Measurements from ENCODE around the gene FLOT1. TPM values are rescaled to one million over a fixed set of nuclear protein-coding genes. Genes with fewer than 3 reads are reported as not detected.

Gene FLOT1
- total RNA-seq, result 100 to 1,000 TPM in 1 of 5 experiments, 10 to 100 TPM in 4; 59.4 to 204 (median 81.3) TPM
- polyA plus RNA-seq, result 100 to 1,000 TPM; 107 to 132 TPM
- 60.6 reads per million, percentile 75 among the genes with 10 or more reads in this experiment for total RNA-seq

- intact Hi-C loops (cut with micrococcal nuclease), result loop anchor here (1.0 to 10.0 kb wide), 8 partner anchors 27 to 418 kb away; partner anchors contain the start of genes MRPS18B (in 1 of the 2), PPP1R10 (in 1 of the 2) and TRIM39 (in 1 of the 2)
- DNase-seq, result peak in 7 of 9 donors; percentile 47 to 98 (median 56)
- Histone ChIP-seq H3K9me3 (ENCODE audit: control insufficient read depth in 2 of 3, low read length in 3 of 3) (no peaks in the 10 kb centered on the region), H3K4me1 (ENCODE audit: control insufficient read depth in 2 of 2, insufficient read depth in 2 of 2, low read length in 2 of 2) (peaks cover 28 to 35% of the 10 kb centered on the region in 2 donors), H3K27ac (ENCODE audit: low read depth, low read length) (peak within 1 kb of the TSS; percentile 83), H3K4me3 (ENCODE audit: low read length) (peak within 1 kb of the TSS; percentile 85), H3K36me3 (ENCODE audit: control insufficient read depth in 2 of 3, insufficient read depth in 3 of 3, low read length in 3 of 3) (peaks cover 0 to 11% (median 7%) of the 10 kb centered on the region in 3 experiments), H3K27me3 (ENCODE audit: control insufficient read depth in 2 of 2, insufficient read depth in 2 of 2, low read length in 2 of 2) (no peaks in the 10 kb centered on the region)
- Mint-ChIP-seq H3K9me3 (peaks cover 0 to 1% (median 0%) of the 10 kb centered on the region in 11 donors), H3K27me3 (no peaks in the 10 kb centered on the region), H3K4me1 (peaks cover 48 to 74% (median 61%) of the 10 kb centered on the region in 7 donors), H3K27ac (peak within 1 kb of the TSS; percentile 84 to 98 (median 93)), H3K36me3 (peaks cover 7 to 56% (median 8%) of the 10 kb centered on the region in 5 donors), H3K4me3 (peak within 1 kb of the TSS; percentile 84 to 100 (median 93))
- POLR2A ChIA-PET, result interaction anchor here (0.7 to 2.1 kb wide), 15 partner anchors 10 to 402 kb away, joined by 3 to 15 read pairs (median 4); no protein-coding TSS in a partner anchor
- peak; percentile 84 for ATAC-seq
- CTCF ChIA-PET, result interaction anchor here (0.6 to 1.2 kb wide), 5 partner anchors 12 to 197 kb away, joined by 3 to 4 read pairs (median 3); no protein-coding TSS in a partner anchor
Measured at GRCh38 chr6:30742316-30743098, at the start of gene FLOT1. TSS of gene FLOT1 (minus strand) at chr6:30742687. CDS start at chr6:30742189, 498 bp downstream.

- no peaks in the 10 kb centered on the region for H3K9me3 ChIP-seq (ENCODE audit: control insufficient read depth in 2 of 3, low read length in 3 of 3)
Measured at GRCh38 chr6:30790724-30791383, 48.4 kb upstream of the FLOT1 start.

DNA sequence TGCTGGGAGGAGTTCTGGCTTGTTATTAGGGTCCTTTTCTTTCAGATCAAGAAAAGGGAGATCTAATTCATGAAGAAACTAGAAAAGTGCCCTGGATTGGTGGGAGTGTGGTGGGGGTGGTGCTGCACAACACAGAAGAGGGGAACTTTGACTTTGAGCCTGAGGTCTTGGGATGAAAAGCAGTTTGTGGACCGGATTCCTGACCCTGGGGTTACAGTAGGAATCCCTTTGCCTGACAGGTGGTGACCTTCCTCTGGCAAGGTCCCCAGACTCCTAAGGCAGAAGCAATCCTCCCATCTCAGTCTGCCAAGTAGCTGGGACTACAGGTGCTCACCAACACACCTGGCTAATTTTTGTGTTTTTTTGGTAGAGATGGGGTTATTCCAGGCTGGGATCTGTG, 47.1 kb upstream of the FLOT1 start:
- no peak for DNase-seq
- H3K4me1 ChIP-seq (ENCODE audit: control insufficient read depth in 2 of 2, insufficient read depth in 2 of 2, low read length in 2 of 2), result peaks cover 19 to 35% of the 10 kb centered on the region in 2 donors
- no peaks in the 10 kb centered on the region for H3K36me3 ChIP-seq (ENCODE audit: control insufficient read depth in 2 of 3, insufficient read depth in 3 of 3, low read length in 3 of 3)
- POLR2A ChIA-PET, result interaction anchor here (0.9 to 2.1 kb wide), 4 partner anchors 9 to 752 kb away, joined by 3 to 7 read pairs (median 6); partner anchors contain the start of gene DDX39B
- no peak for ATAC-seq
- Mint-ChIP-seq H3K4me3 (peak overlapping the region in 2 of 10 donors; percentile 23 to 65), H3K9me3 (no peaks in the 10 kb centered on the region), H3K27me3 (no peaks in the 10 kb centered on the region), H3K27ac (peak overlapping the region in 5 of 9 donors; percentile 8 to 73 (median 48)), H3K4me1 (peaks cover 33 to 79% (median 66%) of the 10 kb centered on the region in 7 donors), H3K36me3 (peaks cover 0 to 2% (median 0%) of the 10 kb centered on the region in 5 donors)
- intact Hi-C loops (cut with micrococcal nuclease), result loop anchor here in 1 of 2 donors (2.0 kb wide), 1 partner anchor 25 kb away; no protein-coding TSS in a partner anchor
- H3K4me3 ChIP-seq (ENCODE audit: low read length), result no peak overlapping the region
- no peaks in the 10 kb centered on the region for H3K9me3 ChIP-seq (ENCODE audit: control insufficient read depth in 2 of 3, low read length in 3 of 3)
- H3K27ac ChIP-seq (ENCODE audit: low read depth, low read length), result no peak overlapping the region
- CTCF ChIA-PET, result interaction anchor here (1.0 to 1.1 kb wide), 2 partner anchors 31 to 67 kb away, joined by 3 read pairs; no protein-coding TSS in a partner anchor
- no peaks in the 10 kb centered on the region for H3K27me3 ChIP-seq (ENCODE audit: control insufficient read depth in 2 of 2, insufficient read depth in 2 of 2, low read length in 2 of 2)

More at GRCh38 chr6:30790724-30791383, 48.4 kb upstream of the FLOT1 start:
- Mint-ChIP-seq H3K4me1 (peaks cover 36 to 86% (median 71%) of the 10 kb centered on the region in 7 donors), H3K36me3 (peaks cover 0 to 10% (median 0%) of the 10 kb centered on the region in 5 donors), H3K4me3 (peak overlapping the region in 4 of 10 donors; percentile 5 to 47 (median 21)), H3K27me3 (no peaks in the 10 kb centered on the region), H3K9me3 (peaks cover 0 to 3% (median 0%) of the 10 kb centered on the region in 11 donors), H3K27ac (peak overlapping the region in 8 of 9 donors; percentile 52 to 91 (median 67))
- CTCF ChIA-PET, result interaction anchor here (0.6 to 1.4 kb wide), 3 partner anchors 46 to 300 kb away, joined by 3 to 4 read pairs (median 4); partner anchors contain the start of gene IER3
- Histone ChIP-seq H3K27ac (ENCODE audit: low read depth, low read length) (no peak overlapping the region), H3K36me3 (ENCODE audit: control insufficient read depth in 2 of 3, insufficient read depth in 3 of 3, low read length in 3 of 3) (no peaks in the 10 kb centered on the region), H3K4me1 (ENCODE audit: control insufficient read depth in 2 of 2, insufficient read depth in 2 of 2, low read length in 2 of 2) (peaks cover 20 to 37% of the 10 kb centered on the region in 2 donors), H3K4me3 (ENCODE audit: low read length) (no peak overlapping the region), H3K27me3 (ENCODE audit: control insufficient read depth in 2 of 2, insufficient read depth in 2 of 2, low read length in 2 of 2) (no peaks in the 10 kb centered on the region)
- POLR2A ChIA-PET, result interaction anchor here (0.7 to 2.5 kb wide), 10 partner anchors 9 to 176 kb away, joined by 3 to 15 read pairs (median 4); no protein-coding TSS in a partner anchor
- intact Hi-C loops (cut with micrococcal nuclease), result no loop called here
- no peak for ATAC-seq
- DNase-seq, result no peak

DNA sequence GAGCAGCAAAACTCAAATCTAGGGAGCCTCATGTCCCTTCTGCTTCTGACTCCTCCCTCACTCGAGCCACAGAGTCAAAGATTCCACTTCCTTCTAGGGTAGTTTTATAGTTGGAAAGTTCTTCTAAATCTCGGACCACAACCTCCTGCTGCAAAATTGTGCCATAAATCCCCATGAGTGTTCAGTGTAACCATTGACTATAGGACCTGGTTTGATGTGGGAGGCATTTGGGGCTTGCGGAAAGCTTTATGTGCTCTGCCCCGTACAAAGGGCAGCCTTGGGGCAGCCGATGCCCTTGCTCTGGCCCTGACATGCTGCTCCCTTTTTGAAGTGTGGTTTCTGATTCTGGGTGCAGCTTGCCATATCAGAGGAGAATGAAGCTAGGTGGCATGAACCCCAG, 45.5 kb upstream of the FLOT1 start:
- Mint-ChIP-seq H3K36me3 (peaks cover 0 to 2% (median 0%) of the 10 kb centered on the region in 5 donors), H3K27me3 (no peaks in the 10 kb centered on the region), H3K4me3 (peak overlapping the region in 6 of 10 donors; percentile 33 to 73 (median 54)), H3K9me3 (no peaks in the 10 kb centered on the region), H3K27ac (peak overlapping the region in 5 of 9 donors; percentile 21 to 88 (median 56)), H3K4me1 (peaks cover 24 to 65% (median 56%) of the 10 kb centered on the region in 7 donors)
- POLR2A ChIA-PET, result interaction anchor here (0.8 to 2.1 kb wide), 9 partner anchors 8 to 128 kb away, joined by 3 to 9 read pairs (median 4); no protein-coding TSS in a partner anchor
- Histone ChIP-seq H3K27ac (ENCODE audit: low read depth, low read length) (no peak overlapping the region), H3K4me1 (ENCODE audit: control insufficient read depth in 2 of 2, insufficient read depth in 2 of 2, low read length in 2 of 2) (peaks cover 4 to 22% of the 10 kb centered on the region in 2 donors), H3K4me3 (ENCODE audit: low read length) (no peak overlapping the region), H3K27me3 (ENCODE audit: control insufficient read depth in 2 of 2, insufficient read depth in 2 of 2, low read length in 2 of 2) (no peaks in the 10 kb centered on the region), H3K36me3 (ENCODE audit: control insufficient read depth in 2 of 3, insufficient read depth in 3 of 3, low read length in 3 of 3) (no peaks in the 10 kb centered on the region), H3K9me3 (ENCODE audit: control insufficient read depth in 2 of 3, low read length in 3 of 3) (no peaks in the 10 kb centered on the region)
- ATAC-seq, result no peak
- CTCF ChIA-PET, result interaction anchor here (0.6 to 1.5 kb wide), 3 partner anchors 9 to 207 kb away, joined by 3 to 4 read pairs (median 4); no protein-coding TSS in a partner anchor
- DNase-seq, result peak in 1 of 9 donors; percentile 57
- intact Hi-C loops (cut with micrococcal nuclease), result loop anchor here in 1 of 2 donors (2.0 kb wide), 1 partner anchor 27 kb away; no protein-coding TSS in a partner anchor

- CTCF ChIA-PET, result interaction anchor here (1.7 kb wide), 1 partner anchor 40 kb away, joined by 3 read pairs; no protein-coding TSS in a partner anchor
- Mint-ChIP-seq H3K27me3 (peaks cover 0 to 4% (median 0%) of the 10 kb centered on the region in 5 donors), H3K4me1 (peaks cover 31 to 69% (median 65%) of the 10 kb centered on the region in 7 donors), H3K36me3 (peaks cover 0 to 5% (median 0%) of the 10 kb centered on the region in 5 donors), H3K9me3 (no peaks in the 10 kb centered on the region), H3K4me3 (peak overlapping the region in 7 of 10 donors; percentile 28 to 79 (median 52)), H3K27ac (peak overlapping the region in 5 of 9 donors; percentile 39 to 80 (median 62))
- Histone ChIP-seq H3K4me3 (ENCODE audit: low read length) (no peak overlapping the region), H3K27me3 (ENCODE audit: control insufficient read depth in 2 of 2, insufficient read depth in 2 of 2, low read length in 2 of 2) (no peaks in the 10 kb centered on the region), H3K4me1 (ENCODE audit: control insufficient read depth in 2 of 2, insufficient read depth in 2 of 2, low read length in 2 of 2) (peaks cover 0 to 24% of the 10 kb centered on the region in 2 donors), H3K36me3 (ENCODE audit: control insufficient read depth in 2 of 3, insufficient read depth in 3 of 3, low read length in 3 of 3) (no peaks in the 10 kb centered on the region), H3K27ac (ENCODE audit: low read depth, low read length) (no peak overlapping the region), H3K9me3 (ENCODE audit: control insufficient read depth in 2 of 3, low read length in 3 of 3) (no peaks in the 10 kb centered on the region)
- intact Hi-C loops (cut with micrococcal nuclease), result loop anchor here in 1 of 2 donors (2.0 kb wide), 1 partner anchor 14 kb away; no protein-coding TSS in a partner anchor
- no peak for ATAC-seq
- DNase-seq, result no peak
- POLR2A ChIA-PET, result interaction anchor here (0.8 to 2.1 kb wide), 7 partner anchors 9 to 38 kb away, joined by 3 to 15 read pairs (median 4); partner anchors contain the start of gene IER3
Measured at GRCh38 chr6:30782425-30783014, 40.0 kb upstream of the FLOT1 start.

All from naive thymus-derived CD4-positive, alpha-beta T cell (primary cell).